ENCODE measurements around the gene SPRR5.

DNA sequence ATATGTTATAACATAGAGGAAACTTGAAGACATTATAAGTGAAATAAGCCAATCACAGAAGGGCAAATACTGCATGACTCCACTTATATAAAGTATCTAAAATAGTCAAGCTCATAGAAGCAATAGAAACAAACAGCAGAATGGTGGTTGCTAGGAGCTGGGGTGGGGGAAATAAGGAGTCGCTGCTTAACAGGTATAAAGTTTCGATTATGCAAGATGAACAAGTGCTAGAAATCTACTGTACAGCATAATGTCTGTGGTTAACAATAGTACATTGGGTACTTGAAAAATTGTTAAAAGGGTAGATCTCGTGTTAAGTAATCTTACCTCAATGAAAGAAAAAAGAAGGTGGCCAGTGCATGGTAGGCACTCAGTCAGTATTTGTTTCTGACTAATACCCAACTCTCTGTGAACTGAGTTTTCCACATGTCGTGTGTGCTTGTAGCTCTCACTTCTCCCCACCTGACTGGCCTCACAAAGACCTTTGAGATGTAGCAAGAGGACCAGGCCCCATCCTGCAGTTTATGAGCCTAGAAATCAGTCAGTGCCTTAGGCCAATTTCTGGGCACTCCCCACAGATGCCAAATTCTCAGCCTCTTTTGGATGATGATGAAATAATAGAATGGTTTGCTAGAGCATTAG, 14.7 kb upstream of the SPRR5 start:
- TF ChIP-seq, protein P1, sequence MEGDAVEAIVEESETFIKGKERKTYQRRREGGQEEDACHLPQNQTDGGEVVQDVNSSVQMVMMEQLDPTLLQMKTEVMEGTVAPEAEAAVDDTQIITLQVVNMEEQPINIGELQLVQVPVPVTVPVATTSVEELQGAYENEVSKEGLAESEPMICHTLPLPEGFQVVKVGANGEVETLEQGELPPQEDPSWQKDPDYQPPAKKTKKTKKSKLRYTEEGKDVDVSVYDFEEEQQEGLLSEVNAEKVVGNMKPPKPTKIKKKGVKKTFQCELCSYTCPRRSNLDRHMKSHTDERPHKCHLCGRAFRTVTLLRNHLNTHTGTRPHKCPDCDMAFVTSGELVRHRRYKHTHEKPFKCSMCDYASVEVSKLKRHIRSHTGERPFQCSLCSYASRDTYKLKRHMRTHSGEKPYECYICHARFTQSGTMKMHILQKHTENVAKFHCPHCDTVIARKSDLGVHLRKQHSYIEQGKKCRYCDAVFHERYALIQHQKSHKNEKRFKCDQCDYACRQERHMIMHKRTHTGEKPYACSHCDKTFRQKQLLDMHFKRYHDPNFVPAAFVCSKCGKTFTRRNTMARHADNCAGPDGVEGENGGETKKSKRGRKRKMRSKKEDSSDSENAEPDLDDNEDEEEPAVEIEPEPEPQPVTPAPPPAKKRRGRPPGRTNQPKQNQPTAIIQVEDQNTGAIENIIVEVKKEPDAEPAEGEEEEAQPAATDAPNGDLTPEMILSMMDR (IDR thresholded peaks at IDR 0.05): no peak
- TF ChIP-seq POLR2A (IDR thresholded peaks at IDR 0.05): no peak

All from uterus (tissue), 2 donors.